GM18511 (cell line): Measurements from ENCODE around the gene SYNJ2.

ENCODE experiments used
- ATAC-seq: cut with Tn5 transposase; IDR thresholded peaks from one replicate; pipeline ENCODE4 v1.9.1; 2021; ENCODE audit warnings: mild to moderate bottlenecking, moderate library complexity; ENCODE audit not compliant: unreplicated experiment

Gene SYNJ2

DNA sequence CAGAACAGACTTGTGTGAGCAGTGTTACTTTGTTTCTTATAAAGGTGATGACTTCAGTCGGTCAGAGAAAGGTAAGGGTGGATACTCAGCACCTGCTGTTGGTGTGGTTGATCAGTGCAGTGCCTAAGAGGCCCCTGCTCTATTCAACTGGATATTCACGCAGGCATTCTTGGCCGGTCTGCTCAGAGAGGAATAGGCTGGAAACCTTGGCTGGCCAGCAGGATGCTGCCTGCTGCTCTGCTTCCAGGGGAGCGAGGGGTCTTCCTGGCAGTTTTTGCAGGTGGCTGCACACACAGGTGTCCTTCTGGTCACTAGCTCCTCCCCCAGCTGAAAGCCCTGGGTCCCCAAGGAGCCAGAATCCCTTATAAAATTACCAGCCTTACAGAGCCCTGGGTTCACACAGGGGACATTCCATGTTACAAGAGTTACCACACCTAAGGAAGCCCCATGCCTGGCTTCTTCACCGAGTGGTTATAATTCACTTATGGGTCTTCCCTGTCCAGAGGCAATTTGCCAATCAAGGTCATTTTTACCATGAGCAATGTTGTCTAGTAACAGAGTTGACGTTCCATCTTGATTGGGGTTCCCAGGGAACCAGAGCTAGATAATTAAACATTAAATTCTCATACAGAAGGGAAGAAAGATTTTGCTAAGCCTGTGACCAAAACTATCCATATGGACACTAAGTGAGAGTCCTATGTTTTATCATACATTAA, 16.4 kb downstream of the SYNJ2 start:
- ATAC-seq: no peak

GRCh38 chr6:157998707-157999167, 17.1 kb downstream of the SYNJ2 start:
- no peak for ATAC-seq

DNA sequence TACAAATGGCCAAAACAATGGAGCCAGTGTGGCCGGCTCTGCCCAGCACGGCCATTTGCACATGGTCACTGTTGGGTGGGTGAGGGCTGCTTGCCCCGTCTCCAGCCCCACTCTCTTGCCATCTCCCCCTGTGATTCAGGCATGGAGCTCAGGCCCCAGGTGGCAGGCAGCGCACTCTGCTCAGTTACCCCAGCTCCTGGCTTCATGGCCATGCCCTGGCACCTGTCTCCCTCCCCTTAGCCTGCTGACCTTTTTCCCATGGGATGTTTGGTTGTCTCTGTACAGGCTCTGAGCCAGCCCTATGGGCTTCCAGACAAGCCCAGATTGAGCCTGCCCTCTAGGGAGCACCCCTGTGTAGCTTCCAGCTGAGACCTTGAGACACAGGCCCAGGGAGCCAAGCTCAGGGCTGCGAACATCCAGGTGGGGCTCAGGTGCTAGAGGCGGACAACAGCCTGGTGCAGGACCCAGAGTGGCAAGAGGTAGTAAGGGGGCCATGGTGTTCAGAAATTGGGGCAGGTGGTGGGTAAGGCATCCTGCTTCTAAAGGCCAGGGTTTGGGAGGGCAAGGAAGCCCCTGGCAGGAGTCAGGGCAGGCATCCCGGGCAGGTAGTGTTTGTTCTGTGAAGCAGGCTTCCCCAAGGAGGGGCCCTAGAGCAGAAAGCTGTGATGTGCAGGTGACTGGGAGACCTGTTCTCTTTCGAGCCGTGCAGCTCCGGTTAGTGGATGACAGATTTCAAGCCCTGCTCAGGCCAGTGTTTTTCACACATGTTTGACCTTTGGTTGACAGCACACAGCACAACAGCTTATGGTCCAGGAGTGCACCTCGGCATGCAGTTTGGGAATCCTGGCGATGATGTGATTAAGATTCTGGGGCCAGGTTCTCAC, 17.7 kb downstream of the SYNJ2 start:
- ATAC-seq: no peak

GRCh38 chr6:158000530-158001307, 19.1 kb downstream of the SYNJ2 start:
- no peak for ATAC-seq

DNA sequence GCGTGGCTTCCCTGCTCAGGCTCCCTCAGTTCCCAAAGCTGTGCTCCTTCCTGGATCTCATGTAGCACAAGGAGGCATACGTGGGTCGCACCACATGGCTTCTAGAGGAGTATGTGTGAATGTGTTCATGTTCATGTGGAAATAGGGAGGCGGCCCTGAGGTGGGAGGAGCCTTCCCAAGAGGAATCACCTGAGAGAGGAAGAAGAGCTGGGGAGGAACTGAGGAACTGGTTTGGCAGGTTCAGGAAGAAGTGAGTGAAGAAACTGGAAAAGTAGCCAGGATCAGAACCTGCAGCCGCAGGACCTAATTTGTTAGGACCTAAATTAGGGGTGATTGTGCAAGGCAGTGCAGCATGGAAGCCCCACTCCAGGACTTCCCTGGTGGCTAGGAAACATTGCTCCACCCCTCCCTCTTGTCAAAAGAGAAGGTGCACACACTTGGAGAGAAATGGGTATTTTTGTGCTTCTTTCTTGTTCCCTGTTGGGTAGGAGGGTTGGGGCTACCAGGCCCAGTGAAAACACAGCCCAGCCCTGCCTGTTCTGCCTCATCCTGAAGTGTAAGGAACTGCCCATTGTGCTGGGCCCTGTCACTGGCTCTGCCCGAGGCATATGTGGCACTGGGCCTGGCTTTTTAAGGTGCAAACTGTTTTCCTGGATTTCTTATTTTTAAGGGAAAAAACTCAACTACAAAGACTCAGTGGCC, 20.7 kb downstream of the SYNJ2 start:
- ATAC-seq: no peak

GRCh38 chr6:158002951-158003853, 21.5 kb downstream of the SYNJ2 start:
- no peak for ATAC-seq

DNA sequence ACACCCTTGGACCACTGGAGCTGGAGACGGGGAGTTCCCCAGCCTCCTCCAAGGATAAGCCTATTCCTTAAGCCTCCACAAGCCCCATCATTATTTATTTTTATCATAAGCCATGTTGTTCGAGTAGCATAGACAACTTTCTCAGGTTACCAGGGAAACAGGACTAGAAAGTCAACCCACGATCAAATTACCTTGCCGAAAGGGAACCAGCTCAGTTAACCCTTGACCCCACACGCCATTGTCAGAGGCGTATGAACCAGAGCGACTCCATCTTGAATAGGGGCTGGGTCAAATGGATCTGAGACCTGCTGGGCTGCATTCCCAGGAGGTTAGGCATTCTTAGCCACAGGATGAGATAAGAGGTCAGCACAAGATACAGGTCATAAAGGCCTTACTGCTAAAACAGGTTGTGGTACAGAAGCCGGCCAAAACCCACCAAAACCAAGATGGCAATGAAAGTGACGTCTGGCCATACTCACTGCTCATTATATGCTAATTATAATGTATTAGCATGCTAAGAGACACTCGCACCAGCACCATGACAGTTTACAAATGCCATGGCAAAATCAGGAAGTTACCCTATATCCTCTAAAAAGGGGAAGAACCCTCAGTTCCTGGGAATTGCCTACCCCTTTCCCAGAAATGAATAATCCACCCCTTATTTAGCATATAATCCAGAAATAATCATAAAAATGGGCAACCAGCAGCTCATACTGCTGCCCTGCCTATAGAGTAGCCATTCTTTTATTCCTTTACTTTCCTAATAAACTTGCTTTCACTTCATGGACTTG, 22.4 kb downstream of the SYNJ2 start:
- no peak for ATAC-seq

DNA sequence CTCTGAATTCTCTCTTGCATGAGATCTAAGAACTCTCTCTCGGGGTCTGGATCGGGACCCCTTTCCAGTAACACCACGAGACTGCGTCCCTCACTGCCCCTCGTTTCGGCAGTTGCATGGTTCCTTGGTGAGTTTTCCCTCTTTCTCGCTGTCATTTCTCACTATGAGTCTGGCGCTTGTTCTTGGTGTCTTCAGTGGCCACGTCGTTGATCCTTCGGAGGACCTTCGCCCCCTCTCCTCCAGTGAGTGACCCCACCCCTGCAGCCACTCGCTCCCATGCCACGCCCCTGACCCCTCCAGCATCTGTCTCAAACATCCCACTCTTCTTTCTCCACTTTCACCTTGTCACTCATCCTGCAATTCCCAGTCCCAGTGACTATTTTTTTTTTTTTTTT, 23.0 kb downstream of the SYNJ2 start:
- no peak for ATAC-seq

DNA sequence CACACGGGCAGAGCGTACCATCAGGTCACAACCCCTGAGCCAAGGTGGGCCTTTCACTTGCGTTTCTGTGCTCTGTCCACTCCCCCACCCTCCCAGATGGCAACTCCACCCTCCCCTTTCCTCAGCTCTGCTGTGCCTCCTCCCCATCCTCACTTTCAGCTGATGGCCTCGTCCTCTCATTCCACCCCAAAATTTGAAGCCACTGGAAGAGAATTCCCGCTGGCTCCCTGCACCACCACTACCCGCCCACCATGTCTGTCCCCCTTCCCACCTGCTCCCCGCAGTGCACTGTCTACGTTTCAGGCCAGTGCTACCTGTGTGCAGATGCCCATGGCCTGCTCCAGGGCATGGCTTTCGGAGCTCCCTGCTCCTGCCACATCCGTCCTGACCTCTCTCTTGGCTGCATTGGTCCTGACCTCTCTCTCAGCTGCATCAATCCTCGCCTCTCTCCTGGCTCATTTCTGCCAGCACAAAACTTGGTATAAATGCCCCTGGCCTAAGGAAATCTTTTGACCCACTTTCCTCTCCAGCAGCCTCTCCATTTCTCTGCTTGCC, 24.0 kb downstream of the SYNJ2 start:
- no peak for ATAC-seq

- ATAC-seq: no peak
Measured at GRCh38 chr6:158006331-158006730, 24.7 kb downstream of the SYNJ2 start.

GRCh38 chr6:158006821-158007570, 25.3 kb downstream of the SYNJ2 start:
- no peak for ATAC-seq

- ATAC-seq: no peak
Measured at GRCh38 chr6:158008864-158009113, 27.1 kb downstream of the SYNJ2 start.

DNA sequence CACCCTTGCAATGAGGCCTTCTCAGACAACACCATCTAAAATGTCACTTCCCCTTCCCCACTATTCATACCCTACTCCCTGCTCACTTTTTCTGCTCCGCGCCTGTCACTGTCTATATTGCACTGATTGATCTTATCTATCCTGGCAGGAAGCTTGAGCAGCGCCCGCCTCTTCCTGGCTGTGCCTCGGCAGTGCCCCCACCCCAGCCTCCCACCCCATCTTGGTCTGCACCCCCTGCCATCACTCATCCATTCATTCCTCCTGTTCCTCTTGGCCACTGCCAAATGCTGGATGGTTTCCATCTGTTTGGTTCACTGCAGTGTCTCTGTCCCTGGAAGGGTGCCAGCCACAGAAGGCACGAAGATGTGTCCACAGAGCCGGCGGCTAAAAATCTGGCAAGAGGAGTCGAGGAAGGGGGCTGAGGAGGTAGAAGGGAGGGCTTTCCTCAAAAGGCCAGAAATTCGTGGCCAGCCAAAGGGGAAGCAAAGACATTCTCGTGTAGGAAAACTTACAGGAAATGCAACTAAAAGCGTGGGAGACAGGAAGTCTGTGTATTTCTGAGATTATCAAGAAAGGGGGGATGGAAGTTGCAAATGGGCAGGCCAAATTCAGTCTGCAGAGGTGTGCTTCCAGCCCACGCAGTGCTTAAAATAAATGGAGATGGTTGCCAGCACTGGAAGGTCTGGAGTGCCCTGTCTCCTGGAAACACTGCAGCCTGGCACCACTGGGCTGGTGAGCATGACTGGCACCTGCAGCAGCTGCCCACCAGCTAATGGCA, 27.6 kb downstream of the SYNJ2 start:
- no peak for ATAC-seq

DNA sequence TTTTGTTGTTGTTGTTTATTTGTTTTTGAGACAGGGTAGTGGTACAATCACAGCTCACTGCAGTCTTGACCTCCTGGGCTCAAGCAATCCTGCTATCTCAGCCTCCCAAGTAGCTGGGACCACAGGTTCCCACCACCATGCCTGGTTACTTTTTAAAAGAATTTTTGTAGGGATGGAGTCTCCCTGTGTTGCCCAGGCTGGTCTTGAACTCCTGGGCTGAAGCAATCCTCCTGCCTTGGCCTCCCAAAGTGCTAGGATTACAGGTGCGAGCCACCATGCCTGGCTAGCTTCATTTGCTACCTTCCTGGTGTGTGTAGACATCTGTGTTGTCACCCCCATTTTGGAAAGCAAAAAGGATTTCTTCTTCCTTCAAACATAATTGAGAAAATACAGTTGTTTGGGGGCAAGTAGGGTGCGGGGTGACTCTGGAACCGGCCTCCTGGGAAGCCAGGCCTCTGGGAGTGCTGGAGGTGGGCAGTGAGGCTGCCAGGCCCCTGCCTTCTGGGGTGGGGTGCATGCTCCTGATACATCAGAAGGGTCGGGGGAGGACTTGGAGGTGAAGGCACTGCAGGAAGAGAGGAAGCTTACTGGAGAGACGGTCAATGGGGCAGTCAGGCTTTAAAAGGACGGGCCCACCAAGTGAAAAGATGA, 28.4 kb downstream of the SYNJ2 start:
- ATAC-seq: no peak

DNA sequence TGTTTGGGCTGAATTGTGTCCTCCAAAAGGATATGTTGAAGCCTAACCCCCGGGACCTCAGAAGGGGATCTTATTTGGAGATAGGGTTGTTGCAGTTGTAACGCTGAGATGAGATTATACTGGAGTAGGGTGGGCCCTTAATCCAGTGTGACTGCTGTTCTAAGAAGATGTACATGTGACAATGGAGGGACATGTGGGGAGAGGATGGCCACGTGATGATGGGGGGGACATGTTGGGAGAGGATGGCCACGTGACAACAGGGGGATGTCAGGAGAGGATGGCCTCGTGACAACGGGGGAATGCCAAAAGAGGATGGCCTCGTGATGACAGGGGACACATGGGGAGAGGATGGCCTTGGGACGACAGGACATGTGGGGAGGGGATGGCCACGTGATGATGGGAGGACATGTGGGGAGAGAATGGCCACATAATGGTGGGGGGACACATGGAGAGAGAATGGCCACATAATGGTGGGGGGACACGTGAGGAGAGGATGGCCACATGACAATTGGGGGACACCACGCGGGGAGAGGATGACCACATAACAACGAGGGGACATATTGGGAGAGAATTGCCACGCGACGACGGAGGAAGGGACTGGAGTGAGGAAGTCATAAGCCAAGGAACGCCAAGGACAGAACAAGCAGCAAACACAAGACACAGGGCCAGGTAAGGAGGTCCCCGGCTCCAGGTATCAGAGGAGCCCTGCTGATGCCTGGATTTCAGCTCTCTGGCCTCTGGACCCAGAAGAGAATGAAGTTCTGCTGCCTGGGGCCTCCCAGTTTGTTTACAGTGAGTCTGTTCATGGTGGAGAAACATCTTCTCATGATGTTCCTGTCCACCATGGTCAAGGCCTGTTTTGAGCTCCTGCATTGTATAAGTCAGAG, 29.2 kb downstream of the SYNJ2 start:
- no peak for ATAC-seq

GRCh38 chr6:158011478-158011920, 29.8 kb downstream of the SYNJ2 start:
- ATAC-seq: no peak
